HG02588 (cell line): ENCODE data around the gene ALKBH3.

Experiments
- ATAC-seq: cut with Tn5 transposase; IDR thresholded peaks from one replicate; pipeline ENCODE4 v1.9.1; 2021; ENCODE audit warnings: mild to moderate bottlenecking, moderate library complexity; ENCODE audit not compliant: unreplicated experiment

The ALKBH3 gene

DNA sequence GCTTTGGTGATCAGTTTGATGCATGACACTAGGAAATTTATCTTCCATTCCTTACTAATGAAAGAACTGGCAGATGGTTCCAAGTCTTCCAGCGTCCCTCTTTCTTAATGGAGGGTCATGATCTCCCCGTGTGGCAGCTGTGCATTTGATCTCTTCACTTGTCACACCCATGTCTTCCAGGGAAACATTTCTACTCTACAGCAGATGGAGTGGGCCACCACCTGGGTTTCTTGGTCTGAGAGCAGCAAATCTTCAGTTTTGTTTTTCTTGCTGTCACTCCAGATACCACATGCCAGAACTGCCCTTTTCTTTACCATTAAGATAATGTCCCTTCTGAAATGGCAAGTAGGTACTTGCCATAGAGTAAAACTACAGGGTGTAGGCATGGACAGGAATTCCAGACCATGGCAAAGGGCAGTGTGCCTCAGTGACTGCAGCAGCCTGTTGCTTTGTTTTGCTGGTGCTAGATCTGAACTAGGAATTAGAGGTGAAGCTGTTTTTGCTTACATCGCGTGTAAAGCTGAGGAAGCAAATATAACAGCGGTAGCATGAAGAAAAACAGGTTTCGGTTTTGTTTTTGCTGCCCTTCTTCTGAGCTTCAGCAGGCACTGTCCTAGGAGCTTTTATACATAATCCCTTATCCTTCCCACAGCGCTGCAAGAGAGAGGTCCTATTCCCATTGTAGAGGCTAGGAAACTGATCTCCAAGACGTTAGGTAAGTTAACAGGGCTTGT is 41.1 kb downstream of the ALKBH3 start:
- no peak for ATAC-seq

DNA sequence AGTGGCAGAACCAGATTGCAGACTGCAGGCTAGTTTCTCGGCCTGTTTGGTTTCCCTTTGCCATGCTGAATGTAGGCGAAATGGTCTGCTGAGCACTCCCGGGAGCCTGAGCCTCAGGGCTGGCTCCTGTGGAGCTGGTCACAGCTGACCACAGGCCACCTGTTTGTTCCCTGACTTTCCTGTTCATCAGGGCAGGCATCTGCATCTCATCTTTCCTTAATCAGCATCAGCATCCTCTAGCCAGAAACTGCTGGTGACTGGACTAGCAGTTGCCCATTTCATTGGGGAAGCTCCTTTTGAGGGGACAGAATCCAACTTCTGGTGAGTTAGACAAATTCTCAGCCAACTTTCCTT is 41.6 kb downstream of the ALKBH3 start:
- ATAC-seq = no peak

DNA sequence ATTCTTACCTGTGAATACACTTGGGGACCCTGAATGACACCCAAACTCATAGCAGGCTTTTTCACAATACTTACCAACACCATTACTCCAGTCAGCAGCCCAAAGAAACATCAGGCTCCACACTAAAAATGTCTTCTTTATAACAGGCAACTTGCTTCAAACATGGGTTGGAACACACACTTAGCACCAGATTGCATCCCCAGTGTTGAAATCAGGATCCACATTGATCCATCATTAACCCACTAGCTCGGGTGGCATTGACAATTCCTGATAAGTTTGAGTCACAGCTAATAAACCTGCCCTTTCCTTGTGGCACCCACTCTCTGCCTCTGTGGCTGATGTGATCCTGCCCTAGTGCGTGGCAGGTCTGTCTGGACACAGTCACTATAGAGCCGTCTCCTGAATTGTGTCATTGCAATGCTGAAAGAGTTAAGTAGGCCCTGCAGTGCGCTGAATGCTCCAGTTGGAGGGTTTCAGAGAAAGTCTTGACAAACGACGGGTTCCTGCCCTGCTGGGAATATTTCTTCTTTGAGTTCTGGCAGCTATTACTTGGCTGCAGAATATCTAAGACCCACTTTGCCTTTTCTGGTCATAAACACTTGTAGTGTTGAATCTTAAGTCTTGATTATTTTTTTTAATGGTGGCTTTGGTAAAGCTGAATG is 42.2 kb downstream of the ALKBH3 start:
- ATAC-seq = no peak

DNA sequence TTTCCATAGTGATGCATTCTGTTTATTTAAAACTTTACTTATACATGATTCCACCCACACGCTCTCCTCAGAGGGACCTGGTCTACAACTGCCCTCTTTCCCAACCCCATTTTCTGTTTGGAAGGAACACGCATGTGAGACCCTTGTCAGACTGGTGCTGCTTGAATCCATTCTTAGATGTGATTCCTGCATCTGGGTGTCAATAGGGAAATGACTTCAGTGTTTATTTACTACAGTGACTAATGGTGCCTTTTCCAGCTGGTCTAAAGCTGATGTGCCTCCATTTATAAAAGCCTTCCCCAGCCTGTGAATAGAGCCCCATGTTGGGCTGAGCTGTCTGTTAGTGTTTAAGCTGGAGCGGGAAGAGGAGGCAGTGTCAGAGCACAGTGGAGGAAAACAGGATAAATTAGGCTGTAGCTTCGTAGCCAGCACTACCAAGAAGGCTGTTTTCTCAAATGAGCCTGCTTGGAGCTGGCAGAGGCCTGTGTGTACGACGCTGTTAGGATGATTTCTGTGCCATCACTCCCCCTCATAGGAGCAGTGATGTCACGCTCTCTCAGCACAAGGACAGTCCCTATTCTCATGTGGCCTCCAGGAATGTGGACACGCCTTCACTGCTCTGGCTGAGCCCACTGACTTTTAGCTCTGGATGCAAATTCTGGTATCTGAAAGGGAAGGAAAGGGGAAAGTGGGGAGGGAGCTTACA is 42.9 kb downstream of the ALKBH3 start:
- ATAC-seq = no peak

DNA sequence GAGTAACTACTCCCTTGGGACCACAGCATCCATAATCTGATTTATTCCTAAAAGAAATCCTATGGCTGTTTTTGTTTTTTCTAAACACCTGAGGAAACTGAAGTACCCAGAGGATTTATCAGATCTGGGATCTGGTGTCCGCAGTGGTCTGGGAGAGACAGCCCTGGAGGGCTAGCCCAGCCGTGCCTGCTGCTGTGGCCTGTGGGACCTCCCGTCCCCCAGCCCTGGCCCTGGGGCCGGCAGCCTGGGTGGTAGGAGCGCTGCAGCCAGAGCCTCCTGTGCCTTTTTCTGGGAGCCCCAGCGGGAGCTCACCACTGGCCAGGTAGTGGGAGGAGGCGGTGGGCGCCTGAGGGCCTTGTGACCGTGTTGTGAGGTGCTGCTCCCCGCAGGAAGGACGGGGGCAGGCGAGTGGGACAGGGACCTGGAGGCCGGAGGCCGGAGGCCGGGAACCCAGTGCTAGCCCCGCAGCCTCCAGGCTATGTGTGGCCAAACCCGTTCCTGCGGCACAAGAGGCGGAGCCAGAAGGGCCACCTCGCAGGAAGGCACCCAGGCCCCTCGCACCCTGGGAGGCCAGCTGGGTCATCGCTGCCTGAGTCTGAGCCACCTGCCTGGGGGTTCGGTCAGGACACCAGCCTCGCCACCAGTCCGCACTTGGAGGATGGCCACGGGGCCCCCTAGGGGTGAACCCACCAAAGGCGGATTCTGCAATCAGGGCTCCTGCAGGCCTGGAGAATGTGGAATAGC is 43.7 kb downstream of the ALKBH3 start:
- no peak for ATAC-seq

DNA sequence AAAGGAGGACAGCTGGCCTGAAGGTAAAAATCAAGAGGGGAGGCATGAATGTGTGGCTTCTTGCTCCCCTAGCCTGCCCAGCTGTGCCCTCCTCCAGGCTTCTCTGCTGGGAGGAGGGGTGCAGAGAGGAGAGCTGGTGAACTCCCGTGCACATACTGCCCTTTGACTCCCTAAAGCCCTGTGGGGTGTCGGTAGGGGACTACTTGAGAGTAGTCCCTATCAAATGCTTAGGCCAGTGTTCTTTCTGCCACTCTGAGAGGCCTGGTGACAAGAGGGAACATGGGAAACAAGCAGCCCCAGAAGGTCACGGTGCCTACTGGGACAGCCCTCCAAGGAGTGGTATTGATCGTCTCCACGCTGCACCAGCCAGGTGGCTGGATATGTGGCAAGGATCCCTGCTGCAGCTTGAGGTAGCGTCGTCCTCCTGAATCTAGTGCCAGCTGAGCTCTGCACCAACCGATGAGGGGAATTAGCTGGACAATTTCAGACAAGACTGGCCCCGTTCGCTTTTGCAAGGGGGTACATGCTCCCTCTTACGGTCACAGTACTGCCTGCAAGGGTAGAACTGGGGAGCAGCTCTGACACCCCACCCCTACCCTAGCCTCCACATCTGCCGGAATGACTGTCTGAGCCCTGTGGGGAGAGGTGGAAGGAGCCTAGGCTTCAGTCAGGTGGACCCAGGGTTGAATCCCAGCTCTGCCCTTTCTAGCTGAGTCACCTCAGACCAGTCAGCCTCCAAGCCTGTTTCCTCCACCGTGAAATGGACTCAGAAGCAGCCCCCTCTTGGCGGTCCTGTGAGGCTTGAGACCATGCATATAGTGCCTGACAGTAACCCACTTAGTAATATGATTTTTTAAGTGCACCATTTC is 44.7 kb downstream of the ALKBH3 start:
- ATAC-seq = no peak

DNA sequence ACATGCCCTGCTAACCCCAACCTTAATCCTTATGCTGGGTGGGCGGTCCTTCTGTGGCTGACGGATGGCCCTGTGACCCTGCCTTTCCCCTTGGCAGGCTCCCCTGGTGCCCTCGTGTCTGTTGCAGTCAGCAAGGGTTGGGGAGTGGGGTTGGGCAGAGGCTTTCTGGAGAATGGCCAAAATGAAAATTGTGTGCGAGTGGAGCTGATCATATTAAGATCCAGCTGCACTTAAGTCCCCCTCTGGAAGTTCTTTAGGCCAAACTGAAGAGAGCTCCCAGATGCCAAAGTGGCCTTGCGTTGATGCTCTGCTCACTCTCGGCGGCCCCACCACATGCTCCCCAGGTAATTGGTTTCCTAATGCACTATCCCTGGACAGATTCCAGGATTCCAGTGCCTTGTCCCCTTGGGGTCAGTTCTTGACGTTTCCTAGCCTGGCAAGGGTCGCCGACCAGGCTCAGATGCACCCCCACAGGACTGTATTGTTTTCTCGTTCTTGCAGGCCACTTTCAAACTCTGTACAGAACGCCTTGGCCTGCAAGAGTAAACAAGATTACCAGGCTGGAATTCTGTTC is 45.4 kb downstream of the ALKBH3 start:
- ATAC-seq = no peak

DNA sequence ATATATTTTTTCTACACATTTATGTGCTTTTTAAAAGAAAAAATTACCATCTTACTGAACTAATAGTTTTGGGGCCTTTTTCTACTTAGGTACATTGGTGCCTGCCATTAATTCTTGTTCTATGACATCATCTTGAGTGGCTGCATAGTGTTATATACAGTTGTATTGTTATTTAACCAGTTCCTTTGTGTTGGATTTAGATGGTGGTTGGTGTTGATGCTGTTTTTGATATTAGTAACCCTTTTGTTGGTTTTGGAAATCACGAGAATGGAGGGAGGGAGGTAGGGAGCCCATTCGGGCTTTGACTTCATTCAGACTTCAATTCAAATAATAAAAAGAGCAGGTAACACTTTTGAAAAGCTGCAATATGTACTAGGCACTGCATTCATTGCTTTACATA is 46.4 kb downstream of the ALKBH3 start:
- no peak for ATAC-seq

DNA sequence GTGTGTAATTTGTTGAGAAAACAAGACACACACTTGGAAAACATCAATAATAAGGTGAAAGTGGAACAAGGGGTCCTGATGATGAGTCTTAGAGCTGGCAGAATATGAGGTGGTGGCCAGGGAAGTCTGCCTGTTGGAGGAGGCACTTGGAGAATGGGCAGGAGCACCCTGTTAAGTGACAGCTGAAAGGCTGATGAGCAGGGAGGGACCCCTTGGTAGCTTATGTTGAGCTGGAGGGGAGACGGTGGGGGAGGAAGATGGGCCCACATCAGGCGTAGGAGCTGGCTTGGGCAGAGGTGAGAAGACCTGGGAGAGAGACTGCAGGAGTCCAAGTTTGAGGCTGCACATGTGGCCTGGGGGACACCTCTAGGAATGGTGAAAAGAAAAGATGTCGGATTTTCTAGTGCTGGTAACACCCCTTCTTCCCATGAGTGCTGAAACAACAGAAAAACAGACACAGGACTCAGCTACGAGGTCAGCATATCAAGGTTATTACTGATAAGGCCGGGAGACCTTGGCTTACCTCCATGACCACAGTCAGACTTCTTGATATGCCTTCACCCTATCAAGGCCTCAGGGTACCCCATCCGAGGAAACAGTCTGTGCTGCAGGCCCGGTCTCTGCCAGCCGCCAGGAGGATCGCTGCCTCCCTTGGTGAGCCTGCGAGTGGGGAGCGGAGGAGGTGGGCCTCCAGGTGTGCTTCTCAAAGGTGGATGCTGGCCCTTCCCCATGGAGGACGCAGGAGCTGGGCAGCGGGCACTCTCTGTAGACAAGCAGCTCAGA is 47.5 kb downstream of the ALKBH3 start:
- no peak for ATAC-seq

DNA sequence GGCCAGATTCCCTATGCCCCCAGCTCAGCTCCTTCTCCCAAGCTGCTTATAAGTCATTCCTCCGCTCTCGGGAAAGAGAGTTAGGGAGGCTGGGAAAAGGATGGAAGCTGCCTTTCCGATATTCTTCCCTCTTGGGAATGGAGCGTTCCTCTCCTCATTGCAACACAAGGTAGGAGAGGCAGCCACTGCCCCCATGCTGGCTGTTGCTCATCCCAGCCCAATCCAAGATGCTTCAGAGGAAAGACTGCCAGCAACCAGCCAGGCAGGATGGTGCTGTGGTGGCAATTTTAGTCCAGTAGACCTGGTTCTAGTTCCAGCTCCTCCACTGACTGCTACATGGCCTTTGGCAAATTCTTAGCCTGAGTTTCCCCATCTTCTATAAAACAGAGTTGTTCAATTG is 48.1 kb downstream of the ALKBH3 start:
- no peak for ATAC-seq

DNA sequence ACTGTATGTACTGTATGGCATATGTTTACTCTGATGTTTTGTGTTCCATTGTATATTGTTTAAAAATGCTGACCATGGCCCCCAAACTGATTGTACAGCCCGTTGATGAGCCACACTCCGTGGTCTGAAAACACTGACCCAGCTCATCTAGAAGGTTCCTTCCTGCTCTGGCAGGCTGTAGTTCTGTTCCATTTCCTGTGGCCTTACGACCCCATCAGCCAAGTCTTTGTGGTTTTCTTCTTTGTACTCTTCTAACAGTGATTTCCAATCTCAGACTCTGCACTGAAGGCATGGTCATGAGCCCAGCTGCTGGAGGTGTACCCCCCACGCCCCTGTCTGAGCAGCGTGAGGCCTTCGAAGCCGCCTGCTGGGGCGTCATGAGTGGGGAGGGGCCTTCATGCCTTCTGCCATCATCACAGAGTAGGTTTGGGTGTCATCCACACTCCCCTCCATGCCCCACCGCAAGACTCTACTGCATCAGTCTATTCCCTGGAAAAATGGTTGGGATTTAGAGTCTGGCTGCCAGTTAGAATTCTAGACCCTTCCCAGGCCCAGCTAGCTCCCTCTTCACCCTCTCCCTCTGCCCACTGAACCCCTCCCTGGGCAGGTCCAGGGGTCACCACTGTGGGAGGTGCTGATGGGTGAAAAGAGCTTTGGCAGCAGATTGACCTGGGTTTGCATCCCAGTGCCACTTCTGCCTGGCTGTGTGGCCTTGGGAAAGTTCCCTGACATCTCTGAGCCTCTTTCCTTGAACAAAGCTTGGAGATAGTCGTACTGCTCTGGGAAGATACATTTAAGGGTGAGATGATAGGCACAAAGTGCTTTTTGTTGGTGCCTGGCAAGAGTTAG is 50.5 kb downstream of the ALKBH3 start:
- ATAC-seq = no peak

DNA sequence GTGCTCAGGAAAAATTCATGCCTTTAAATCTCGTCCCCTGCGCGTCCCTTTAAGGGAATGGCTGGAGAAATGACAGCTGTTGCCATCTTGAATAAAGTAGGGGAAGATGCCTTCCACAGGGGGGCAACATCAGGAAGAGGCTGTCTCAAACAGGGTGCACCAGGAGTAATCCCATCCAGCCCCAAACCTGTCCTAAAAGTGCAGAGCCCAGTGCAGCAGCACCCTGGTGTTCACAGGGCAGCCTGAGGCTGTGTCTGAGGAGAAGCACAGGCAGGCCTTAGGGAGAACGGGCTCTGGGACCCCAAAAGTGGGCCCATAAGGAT is 51.0 kb downstream of the ALKBH3 start:
- ATAC-seq = no peak

DNA sequence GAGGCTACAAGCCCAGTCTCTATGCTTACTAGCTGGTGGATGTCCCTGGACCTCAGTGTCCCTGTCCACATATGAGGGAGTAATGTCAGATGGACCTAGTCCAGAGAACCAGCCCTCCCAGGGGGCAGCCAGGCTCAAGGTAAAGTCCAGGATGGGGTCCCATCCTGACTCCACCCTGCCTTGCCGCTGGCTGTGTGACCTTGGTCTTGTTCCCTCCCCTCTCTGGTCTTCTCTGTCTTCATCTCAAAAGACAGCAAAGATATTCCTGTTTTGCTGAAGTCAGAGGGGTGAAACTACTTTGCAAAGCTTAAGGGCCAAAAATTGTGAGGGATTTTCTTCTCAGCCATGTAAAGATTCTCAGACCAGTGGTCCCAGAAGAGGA is 52.6 kb downstream of the ALKBH3 start:
- no peak for ATAC-seq

DNA sequence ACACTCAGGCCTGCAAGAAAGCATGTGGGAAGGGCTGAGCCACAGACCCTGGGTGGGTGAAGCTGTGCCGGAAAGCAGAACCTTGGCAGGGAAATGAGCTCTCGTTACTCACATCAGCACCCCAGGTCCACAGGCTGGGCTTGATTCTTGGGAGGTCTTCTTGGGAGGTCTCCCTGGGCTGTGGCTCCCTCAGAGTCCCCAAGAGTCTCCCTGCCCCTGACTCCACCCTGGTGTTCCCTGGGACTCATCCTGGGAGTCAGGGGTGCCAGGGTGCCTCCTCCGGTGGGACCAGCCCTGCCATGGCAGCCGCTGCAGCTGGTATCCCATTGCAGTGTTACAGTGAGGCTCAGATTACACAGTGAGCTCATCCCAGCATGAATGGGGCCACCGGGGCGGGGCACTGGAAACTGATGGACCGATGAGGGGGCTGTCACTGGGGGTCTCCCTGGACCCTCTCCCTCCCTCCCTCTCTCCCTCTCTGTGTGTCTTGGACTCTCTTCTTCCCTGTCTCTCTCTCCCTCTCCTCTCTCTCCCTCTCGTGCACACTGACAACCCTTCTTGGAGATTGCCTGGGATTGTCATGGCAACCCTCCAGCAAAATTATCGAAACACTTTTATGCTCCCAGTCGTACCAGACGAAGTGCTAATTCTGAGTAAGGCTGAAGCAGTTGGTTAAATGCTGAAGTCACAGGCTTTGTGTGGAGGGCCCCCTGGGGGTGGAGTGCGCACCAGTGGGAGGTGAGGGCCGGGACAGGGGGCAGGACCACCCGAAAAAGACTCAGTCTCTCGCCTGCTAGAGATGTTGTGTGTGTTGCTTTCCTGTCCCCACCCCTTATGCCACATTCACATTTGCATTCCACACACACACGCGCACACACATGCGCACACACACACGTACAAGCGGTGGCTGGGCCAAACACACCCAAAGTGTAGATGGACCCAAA is 53.2 kb downstream of the ALKBH3 start:
- ATAC-seq = no peak

DNA sequence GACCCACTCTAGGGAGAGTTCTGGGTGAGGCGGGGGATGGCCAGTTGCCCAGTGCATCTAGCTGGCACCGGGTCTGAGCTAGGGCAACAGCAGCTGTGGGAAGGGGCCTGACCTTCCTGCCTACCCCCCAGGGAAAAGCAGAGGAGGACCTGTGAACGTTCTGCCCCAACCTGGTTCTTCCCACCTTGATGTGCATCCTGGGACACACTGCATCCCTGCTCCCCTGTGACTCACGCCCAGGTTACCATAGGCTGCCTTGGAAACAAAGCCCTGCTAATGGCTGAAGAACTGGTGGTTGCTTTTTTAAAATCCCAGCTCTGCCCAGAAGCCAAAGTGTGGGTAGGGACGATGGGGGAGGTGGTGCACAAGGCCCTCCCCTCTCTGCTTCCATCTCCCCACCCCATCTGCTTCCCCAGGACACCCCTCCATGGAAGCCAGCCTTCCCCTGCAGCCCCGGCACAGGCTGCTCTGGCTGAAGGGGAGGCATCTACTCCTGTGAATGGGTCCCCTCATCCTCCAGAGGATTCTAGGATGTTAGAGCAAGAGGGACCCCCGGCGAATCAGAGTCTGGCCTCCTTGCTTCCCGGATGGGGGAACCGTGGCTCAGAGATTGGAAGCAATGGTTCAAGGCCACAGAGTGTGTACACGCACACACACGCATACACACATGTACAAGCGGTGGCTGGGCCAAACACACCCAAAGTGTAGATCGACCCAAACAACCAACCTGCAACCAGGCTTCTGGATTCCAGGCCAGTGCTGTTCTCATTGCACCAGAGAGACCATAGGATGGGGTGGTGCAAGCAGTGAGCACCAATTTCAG is 54.2 kb downstream of the ALKBH3 start:
- no peak for ATAC-seq

DNA sequence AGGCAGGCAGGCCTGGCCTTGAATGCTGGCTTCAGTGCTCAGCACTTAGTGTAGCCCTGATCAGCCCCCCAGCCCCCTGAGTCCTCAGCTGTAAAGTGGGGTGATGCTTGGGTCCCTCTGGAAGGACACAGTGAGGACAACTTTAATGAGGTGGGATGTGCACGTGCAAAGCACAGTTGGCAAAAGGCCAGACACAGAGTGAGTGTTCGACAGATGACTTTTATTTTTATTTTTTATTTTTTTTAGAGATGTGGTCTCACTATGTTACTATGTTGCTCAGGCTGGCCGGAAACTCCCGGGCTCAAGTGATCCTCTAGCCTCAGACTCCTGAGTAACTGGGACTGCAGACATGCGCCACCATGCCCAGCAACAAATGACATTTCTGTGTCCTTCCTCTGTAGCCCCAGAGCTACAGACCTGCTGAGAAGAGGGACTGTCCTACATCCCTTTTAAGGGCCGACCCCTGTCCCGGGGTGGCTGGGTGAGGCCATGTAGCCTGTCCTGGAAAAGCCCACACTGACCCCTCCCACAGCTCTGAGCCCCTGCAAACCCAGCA is 54.9 kb downstream of the ALKBH3 start:
- no peak for ATAC-seq
